HPDE6-E6E7 (cell line): ENCODE data around the gene MLEC.
A peak's percentile ranks its signal among the peaks of the same experiment; 100 is the strongest.

Experiments used
- DNase-seq: peaks from one replicate; pipeline ENCODE4 v3.0.0; 2011; ENCODE audit warnings: missing footprints; ENCODE audit errors: extremely low spot score

The MLEC gene, protein sequence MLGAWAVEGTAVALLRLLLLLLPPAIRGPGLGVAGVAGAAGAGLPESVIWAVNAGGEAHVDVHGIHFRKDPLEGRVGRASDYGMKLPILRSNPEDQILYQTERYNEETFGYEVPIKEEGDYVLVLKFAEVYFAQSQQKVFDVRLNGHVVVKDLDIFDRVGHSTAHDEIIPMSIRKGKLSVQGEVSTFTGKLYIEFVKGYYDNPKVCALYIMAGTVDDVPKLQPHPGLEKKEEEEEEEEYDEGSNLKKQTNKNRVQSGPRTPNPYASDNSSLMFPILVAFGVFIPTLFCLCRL

DNA sequence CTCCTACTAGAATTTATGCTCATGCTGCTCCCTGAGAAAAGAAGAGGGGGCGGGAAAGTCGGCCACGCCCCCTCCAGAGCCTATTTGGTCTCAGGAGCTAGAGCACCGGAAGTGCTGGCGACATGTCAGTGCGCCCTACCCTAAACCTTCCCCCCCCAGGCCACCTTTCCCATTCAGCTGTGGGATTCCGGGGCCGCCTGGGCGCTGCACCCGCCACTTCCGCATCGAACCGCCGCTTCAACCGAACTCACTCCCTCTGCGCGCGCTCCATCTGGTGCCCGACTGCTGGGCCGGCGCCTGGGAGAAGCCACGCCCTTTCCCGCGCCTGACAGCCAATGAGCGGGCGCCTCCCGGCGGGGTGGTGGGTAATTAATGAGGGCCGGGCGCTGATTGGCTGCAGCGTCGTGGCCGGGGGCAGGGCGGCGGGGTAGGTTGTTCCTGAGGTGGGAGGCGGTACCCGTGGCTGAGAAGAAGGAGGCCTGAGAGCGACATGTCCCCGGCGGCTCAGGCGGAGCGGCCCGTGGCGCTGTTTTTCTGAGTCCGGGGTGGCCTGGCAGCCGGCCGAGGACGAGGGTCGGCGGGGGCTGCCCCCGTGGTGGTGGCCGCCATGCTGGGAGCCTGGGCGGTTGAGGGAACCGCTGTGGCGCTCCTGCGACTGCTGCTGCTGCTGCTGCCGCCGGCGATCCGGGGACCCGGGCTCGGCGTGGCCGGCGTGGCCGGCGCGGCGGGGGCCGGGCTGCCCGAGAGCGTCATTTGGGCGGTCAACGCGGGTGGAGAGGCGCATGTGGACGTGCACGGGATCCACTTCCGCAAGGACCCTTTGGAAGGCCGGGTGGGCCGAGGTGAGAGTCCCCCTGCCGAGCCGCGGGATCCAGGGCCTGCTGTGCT lies at the start of gene MLEC:
Gene MLEC, plus strand, starts transcription at position 460 of the 888 bp plus-strand sequence. Its CDS starts 148 bp downstream, at position 608.
- DNase-seq, result peak; percentile 98

- no peak for DNase-seq
Observed at GRCh38 chr12:120639771-120640721, 46.9 kb upstream of the MLEC start, which contains the start of gene CABP1. Gene CABP1, plus strand, starts transcription at chr12:120640626. Its CDS starts 60 bp downstream, at chr12:120640686.

DNA sequence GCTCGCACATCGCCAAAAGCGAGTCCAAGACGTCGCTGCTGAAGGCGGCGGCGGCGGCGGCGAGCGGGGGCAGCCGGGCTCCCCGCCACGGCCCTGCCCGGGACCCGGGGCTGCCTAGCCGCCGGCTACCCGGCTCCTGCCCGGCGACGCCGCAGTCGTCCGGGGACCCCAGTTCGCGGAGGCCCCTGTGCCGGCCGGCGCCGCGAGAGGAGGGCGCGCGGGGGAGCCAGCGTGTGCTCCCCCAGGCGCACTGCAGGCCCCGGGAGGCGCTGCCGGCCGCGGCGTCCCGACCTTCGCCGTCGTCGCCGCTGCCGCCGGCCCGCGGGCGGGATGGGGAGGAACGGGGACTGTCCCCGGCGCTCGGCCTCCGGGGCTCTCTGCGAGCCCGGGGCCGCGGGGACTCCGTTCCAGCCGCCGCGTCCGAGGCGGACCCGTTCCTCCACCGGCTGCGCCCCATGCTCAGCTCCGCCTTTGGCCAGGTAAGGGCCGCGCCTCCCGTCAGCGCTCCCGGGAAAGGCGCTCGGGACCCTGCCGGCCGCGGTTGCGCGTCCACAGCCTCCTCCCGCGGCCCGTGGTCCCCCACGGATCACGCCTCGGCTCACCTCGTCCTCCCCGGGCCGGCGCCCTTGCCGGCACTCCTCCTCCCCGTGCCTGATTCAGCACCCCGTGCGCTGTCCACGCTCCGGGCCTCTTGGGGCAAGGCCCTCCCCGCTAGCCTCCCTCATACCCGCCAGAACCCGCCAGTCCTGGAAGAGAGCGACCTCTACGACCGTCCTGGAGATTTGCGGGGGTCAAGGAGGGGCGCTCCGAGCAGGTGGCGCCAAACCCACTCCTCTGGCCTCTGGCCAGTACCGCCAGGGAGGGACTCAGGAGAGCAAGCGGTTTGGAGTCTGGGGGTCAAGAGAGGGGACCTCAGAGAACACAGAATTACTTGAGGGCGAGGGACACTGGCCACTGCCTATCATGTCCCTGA lies 45.8 kb upstream of the MLEC start:
- peak; percentile 52 for DNase-seq

DNA sequence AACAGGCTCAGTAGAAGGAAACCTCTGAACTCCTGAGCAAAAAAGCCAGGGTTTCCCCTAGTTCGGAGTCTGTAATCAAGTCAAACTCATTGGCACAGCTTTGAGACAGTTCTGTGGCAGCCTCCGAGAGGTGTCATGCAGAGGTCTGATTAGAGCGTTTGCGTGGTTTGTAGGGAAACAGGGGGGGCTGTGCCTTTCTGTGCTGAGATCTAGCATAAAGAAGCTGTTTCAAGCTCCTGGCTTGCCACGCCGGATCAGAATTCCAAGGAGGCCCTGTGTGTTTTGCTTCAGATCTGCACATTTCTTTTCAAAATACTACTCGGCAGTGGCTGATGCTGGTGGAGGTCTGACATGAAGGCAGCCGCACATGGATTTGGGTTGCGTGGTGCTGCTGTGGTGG lies 44.8 kb upstream of the MLEC start:
- DNase-seq, result no peak

DNA sequence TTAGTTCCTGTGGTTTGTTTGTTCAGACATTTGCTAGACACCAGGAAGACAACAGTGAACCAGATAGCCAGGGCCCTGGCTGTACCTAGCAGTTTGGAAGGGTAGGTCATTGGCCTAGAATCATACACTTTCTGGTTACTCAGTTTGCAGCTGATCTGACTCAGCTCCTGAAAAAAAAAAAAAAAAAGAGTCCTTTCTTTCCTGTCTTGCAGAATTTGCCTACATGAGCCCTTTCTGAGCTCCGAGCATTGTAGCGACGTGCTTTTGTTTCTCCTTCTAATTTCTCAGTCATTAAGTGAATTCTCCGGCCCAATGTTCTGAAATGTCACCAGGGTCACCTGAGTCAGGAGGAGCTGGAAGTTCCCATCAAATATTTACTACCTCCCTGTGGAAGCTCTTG lies 44.1 kb upstream of the MLEC start:
- no peak for DNase-seq

GRCh38 chr12:120643574-120643973 lies 43.4 kb upstream of the MLEC start:
- no peak for DNase-seq

DNA sequence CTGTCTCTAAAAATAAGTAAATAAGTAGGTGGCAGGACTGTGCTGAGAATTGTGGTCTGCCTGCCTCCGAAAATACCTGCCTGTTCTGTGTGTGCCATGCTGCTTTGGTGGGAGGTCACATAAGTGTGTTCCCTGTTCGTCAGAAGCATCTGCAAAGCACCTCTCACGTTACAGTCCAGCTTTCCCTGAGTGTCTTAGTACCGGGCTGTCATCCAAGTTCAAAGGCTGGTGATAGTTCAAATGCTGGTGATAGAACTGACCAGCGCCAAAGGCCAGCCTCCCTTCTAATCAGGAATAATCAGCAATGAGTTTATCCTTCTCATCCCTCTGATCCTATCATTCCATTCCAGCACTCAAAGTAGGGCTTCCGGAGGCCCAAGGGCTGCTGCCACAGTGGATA lies 40.9 kb upstream of the MLEC start:
- DNase-seq, result no peak

- no peak for DNase-seq
Observed at GRCh38 chr12:120647375-120647755, 39.6 kb upstream of the MLEC start.

DNA sequence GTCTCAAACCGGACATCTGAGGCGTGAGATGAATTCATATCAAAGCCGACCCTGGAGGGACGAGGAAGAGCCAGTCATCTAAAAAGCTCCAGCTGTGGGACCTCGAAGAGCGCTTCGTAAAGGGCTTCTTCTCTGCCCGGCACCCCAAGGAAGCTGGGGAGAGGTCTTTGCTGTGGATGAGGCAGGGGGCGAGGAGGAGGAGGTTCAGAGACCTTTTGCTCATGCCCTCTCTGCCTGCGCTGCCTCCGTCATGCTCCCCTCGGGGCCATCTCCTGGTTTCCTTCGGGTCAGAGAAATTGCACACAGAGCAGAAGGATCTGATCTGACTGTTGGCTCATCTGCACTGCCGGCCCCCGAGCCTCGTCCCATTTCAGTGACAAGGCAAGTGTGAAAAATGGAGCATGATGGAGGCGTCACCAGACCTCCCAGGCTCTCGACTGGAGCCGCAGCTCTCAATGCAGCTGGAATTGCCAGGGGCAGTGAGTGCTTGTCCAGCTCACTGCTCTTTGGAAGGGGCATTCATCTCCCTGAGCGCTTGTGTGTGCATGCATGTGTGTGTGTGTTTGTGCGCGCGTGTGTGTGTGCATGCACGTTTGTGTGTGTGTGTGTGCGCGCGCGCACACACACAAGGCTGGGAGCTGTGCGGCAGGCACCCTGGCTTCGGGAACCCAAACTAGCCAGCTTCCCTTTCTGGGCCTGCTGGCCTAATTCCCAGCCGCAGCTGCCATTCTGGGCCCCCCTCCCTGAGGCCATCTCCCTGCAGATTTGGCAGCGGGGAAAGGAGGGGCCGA lies 37.3 kb upstream of the MLEC start:
- DNase-seq, result no peak

DNA sequence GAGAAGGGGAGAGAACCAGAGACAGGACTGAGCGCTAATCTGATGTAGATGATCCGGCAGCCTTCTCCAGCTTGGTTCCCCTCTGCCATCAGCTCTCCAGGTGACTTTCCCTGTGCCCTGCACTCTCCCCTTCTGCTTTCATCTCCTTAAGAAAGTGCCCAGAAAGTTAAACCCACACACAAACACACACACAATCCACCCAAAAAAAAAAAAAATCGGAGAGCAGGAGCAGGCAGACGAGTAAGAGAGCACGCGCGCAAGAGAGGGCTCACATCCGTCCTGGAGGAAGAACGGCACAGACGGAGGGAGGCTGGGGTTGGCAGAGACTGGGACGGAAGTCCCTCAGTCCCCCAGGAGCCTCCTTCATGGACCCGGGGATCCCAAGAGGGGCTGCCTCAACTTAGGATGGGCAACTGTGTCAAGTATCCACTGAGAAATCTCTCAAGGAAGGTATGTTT lies 36.7 kb upstream of the MLEC start:
- no peak for DNase-seq

- DNase-seq, result no peak
Observed at GRCh38 chr12:120651821-120652220, 35.1 kb upstream of the MLEC start.

- DNase-seq, result no peak
Observed at GRCh38 chr12:120652656-120653435, 34.1 kb upstream of the MLEC start.

- no peak for DNase-seq
Observed at GRCh38 chr12:120653611-120654010, 33.3 kb upstream of the MLEC start.

- no peak for DNase-seq
Observed at GRCh38 chr12:120654656-120655055, 32.3 kb upstream of the MLEC start.

GRCh38 chr12:120656008-120656407 lies 30.9 kb upstream of the MLEC start:
- DNase-seq, result no peak

- no peak for DNase-seq
Observed at GRCh38 chr12:120658286-120659150, 28.4 kb upstream of the MLEC start.

DNA sequence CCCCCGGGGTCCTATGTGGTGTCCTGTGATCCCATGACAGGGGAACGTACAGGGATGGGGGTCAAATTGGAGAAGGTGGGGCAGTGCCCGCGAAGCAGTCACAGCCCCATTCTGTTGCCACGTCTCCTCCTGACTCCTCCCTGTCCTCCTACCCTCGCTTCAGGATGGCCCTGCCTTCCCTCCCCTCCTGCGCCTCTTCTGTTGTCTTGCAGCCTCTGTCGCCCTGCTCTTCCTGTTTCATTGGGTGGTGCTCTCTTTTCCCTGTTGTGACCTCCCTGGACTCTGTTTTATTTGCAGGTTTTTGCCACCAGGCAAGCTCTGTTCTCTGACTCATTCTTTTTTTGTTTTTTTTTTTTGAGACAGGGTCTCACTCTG lies 27.8 kb upstream of the MLEC start:
- no peak for DNase-seq

DNA sequence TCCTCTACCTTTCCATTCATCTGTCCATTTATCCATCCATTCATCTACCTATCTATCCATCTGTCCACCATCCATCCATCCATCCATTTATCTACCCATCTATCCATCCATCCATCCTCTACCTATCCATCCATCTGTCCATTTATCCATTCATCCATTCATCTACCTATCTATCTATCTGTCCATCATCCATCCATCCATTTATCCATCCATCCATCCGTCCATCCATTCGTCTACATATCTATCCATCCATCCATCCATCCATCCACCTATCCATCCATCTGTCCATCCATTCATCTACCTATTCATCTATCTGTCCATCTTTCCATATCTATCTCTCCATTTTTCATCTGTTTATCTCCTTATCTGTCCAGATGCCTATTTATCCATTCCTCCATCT lies 25.5 kb upstream of the MLEC start:
- no peak for DNase-seq
